Activated CD8-positive, alpha-beta memory T cell treated with anti-CD3 and anti-CD28 coated beads for 36 hours (primary cell): Measurements from ENCODE around the gene TAS1R2. TPM values are rescaled to one million over a fixed set of nuclear protein-coding genes. Genes with fewer than 3 reads are reported as not detected.
"Not testable (repeated sequence)": the region's sequence is repeated elsewhere in the genome, so short reads cannot be mapped to it uniquely, and the experiment has no call there.

ENCODE experiments used
- CTCF ChIA-PET: fragments of 350-600 bp; sonication (Branson Sonifier 250); formaldehyde crosslinking; loops from one replicate; lab custom pipeline; 2021; ENCODE audit warnings: antibody characterized with exemption; lab: Charles Lee
- POLR2A ChIA-PET: fragments of 350-600 bp; sonication (Branson Sonifier 250); formaldehyde crosslinking; loops from one replicate; lab custom pipeline; 2021; ENCODE audit warnings: antibody characterized with exemption; lab: Charles Lee
- total RNA-seq, 2 experiments: library from RNA; stranded (reverse); gene quantifications; one replicate each; pipeline ENCODE4 v1.2.3, GENCODE V29; 2021

The TAS1R2 gene
- total RNA-seq, 2 experiments from 2014 or later, result not detected

- CTCF ChIA-PET, POLR2A ChIA-PET: not testable (repeated sequence)
Measured at GRCh38 chr1:18847723-18848122, 11.7 kb downstream of the TAS1R2 start.

DNA sequence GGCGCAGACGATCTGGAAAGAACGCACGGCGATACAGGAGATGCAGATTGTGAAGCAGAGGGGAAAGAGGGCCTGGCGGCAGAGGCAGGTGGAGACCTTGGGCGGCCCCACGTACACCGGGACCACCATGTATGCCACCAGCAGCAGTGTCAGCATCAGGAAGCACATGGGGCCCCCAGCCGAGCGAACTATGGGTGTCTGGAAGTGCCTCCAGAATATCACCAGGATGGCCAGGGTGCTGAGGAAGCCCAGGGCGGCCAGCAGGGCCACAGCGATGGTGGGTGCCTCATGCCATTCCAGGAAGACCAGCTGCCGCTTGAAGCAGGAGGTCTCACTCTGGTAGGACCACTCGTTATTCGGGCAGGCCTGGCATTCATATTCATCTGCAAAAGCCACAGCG, 19.3 kb downstream of the TAS1R2 start:
- CTCF ChIA-PET, result no interaction called here
- POLR2A ChIA-PET, result no interaction called here

DNA sequence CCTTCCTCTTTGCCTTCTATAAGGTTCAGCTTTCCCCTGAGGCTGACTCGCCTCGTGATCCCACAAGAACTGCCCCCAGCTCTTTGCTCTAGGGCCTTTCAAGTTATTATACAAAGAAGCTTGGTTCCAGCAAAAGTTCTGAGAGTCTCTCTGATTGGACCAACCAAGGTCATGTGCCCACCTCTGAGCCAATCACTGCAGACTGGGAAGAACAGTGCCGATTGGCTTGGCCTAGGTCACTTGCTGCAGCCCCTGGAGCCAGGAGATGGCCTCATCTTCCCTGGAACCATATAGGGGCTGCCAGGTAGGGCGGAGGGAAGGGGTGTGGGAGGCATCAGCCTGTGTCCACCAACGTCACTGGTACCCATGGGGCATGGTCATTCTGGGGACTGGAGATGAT, 22.8 kb downstream of the TAS1R2 start:
- ChIA-PET POLR2A (no interaction called here), CTCF (no interaction called here)

- POLR2A ChIA-PET, result not testable (repeated sequence)
Measured at GRCh38 chr1:18832319-18832718, 27.1 kb downstream of the TAS1R2 start.

GRCh38 chr1:18831656-18832055, 27.8 kb downstream of the TAS1R2 start:
- CTCF ChIA-PET, result no interaction called here
- POLR2A ChIA-PET, result no interaction called here

More at GRCh38 chr1:18832319-18832718, 27.1 kb downstream of the TAS1R2 start:
- CTCF ChIA-PET, result not testable (repeated sequence)

DNA sequence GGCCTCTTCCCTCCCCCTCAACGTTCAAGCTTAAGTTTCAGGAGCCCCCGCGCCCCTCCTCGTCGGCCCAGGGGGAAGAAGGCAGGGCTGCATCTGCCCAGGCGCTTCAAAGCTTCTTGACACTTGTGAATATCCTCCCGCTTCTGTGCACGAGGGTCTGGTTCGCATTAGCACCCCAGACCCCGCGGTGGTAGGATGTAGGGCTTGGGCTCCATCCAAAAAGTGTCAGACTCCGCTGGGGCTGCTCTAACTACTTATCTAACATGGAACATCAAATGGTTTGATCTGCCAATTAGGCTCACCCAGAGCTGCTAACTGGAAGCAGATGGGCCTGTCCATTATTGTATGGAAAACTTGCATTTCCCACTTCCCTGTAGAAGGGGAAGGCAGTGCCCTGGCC, 28.9 kb downstream of the TAS1R2 start:
- CTCF ChIA-PET, result interaction anchor here (0.7 kb wide), 1 partner anchor 166 kb away, joined by 3 read pairs; no protein-coding TSS in a partner anchor

GRCh38 chr1:18829671-18830070, 29.8 kb downstream of the TAS1R2 start:
- ChIA-PET POLR2A (no interaction called here), CTCF (interaction anchor here (1.3 kb wide), 1 partner anchor 9 kb away, joined by 3 read pairs; no protein-coding TSS in a partner anchor)

More for the DNA sequence above, 28.9 kb downstream of the TAS1R2 start:
- POLR2A ChIA-PET, result no interaction called here

- POLR2A ChIA-PET, result no interaction called here
- CTCF ChIA-PET, result no interaction called here
Measured at GRCh38 chr1:18828224-18828623, 31.2 kb downstream of the TAS1R2 start.

DNA sequence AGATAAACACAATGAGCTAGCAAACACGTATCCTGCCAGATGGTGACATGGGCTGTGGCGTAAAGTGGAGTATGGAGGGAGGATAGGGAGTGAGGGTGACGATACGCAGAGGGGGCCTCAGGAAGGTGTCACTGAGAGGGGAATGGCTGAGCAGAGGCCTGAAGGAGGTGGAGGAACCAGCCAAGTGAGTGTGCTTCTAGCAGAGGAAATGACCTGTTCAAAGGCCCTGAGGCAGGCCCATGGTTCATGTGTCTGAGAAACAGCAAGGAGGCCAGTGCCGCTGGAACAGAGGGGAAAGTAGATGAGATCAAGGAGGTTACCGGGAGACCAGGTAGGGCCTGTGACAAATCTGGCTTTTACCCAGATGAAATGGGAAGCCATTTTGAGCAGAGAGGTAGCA, 36.0 kb downstream of the TAS1R2 start:
- ChIA-PET POLR2A (no interaction called here), CTCF (interaction anchor here (0.7 kb wide), 1 partner anchor 226 kb away, joined by 3 read pairs; no protein-coding TSS in a partner anchor)

DNA sequence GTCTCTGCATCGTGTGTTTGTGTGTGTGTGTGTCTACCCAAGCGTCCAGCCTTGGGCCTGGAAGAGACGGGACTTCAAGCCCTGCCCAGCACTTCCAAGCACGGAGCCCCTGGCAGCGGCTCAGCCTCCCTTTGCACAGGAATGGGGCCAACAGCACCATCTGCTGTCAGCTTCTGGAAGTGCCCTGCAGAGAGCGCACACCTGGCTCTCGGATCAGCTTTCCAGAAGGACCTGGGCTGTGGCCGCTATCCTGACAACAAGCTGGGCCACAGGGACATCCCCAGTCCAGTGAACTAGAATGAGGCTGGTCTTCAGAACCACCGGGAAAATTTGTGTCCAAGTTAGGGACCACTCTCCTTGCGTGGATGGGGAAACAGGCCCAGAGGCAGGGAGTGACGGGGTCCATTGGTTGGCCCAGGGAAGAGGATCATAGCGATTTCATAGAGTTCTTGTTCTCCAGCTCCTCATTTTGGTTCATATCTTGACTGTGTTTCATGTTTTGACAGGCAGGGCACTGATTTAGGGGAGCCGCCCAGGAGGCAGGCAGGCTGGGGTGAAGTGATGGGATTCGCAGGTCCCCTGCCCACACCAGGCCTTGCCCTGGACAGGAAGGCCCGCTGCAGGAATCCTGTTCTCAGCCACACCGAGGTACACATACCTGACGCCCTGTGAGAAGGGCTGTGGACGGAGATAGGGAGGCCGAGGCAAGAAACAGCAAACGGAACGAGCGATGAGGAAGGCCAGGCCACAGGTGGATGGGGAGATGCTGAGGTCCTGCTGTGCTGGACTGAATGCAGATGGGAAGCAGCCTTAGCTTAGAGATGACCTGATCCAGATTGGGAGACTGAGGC, 38.4 kb downstream of the TAS1R2 start:
- CTCF ChIA-PET, result interaction anchor here (1.0 to 3.9 kb wide), 2 partner anchors 8 to 224 kb away, joined by 3 to 22 read pairs; no protein-coding TSS in a partner anchor
- POLR2A ChIA-PET, result no interaction called here

DNA sequence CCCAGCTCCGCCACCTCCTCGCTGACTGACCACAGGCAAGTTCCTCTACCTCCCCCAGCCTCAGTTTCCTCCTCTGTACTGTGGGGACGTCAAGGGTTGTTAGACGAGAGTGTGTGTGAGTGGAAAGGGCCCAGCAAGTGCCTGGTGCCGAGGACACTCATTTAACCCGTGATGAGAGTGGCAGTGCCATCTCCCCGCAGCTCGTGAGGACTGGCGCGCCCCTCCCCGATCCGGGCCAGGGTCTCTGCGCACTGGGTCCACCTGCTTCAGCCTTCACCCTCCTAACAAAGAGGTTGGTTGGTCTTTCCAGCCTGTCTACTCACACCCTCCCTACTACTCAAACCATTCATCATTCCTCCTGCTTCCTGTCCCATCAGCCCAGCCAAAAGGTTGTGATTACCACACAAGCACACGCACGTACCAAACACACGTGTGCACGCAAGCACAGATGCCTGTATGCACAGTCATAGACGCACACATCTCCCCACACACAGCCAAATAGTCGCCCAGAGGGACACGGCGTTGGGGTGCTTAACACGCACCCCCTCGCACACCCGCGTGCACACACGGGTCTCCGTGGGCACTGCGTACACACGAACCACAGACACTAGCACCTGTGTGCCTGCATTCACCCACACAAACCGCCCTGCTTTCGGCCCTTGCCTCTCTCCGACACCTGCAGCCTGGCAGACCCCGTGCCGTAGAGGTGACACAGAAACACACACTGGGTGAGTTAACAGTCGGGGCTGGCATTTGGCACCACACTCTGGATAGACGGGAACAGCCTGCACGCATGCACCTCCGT, 39.3 kb downstream of the TAS1R2 start:
- ChIA-PET CTCF (interaction anchor here (1.0 to 3.9 kb wide), 2 partner anchors 9 to 223 kb away, joined by 3 to 22 read pairs; no protein-coding TSS in a partner anchor), POLR2A (no interaction called here)

DNA sequence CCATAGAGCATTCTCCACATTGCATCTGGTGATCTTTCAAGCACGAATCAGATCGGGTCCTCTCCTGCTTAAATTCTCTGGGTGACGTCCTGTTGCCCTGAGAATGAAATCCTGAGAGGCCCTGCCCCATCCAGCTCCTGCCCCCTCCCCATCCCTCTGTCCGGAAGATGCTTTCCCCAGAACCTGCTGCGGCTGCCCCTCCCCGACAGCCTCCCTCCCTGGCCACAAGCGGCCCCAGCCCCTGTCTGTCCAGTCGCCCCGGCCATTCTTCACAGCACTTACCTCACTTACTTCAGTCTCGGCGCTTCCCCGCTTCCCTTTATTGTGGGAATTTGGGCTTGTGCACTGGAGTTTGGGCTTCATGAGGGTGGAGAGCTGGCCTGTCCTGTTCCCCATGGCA, 40.3 kb downstream of the TAS1R2 start:
- POLR2A ChIA-PET, result no interaction called here
- CTCF ChIA-PET, result interaction anchor here (1.0 to 3.9 kb wide), 2 partner anchors 14 to 222 kb away, joined by 3 to 22 read pairs; no protein-coding TSS in a partner anchor

GRCh38 chr1:18817795-18818435, 41.5 kb downstream of the TAS1R2 start:
- POLR2A ChIA-PET, result no interaction called here
- CTCF ChIA-PET, result interaction anchor here (1.2 kb wide), 1 partner anchor 221 kb away, joined by 3 read pairs; no protein-coding TSS in a partner anchor

- ChIA-PET POLR2A (no interaction called here), CTCF (interaction anchor here (1.2 kb wide), 1 partner anchor 220 kb away, joined by 3 read pairs; no protein-coding TSS in a partner anchor)
Measured at GRCh38 chr1:18817316-18817715, 42.1 kb downstream of the TAS1R2 start.

GRCh38 chr1:18816808-18817207, 42.7 kb downstream of the TAS1R2 start:
- ChIA-PET CTCF (no interaction called here), POLR2A (no interaction called here)

DNA sequence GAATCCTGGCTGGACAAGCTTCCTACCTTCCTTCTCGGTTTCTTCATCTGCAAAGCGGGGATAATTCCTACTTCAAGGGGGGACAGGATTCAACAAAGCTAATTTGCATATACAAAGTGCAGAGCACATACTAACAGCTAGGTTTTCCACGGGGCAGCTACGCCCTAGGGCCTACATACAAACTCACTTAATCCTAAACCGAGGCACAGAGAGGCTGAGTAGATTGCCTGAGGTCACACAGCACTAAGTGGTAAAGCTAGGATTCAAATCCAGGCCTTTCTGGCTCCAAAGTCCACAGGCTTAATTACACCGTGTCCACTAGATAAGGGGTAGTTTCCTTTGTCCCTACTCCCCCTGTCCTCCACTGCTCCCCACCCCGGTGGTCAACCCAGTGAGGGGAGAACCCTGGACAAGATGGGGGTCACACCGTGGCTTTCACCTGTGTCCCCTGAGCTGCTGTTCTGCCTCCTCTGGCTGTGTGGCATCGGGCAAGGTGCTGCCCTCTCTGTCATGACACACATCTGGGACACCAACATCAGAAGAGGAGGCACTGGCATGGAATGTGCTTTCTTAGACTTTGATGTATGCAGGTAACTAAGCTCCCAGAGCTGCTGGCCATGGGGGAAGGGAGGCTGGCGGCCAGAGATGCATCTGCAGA, 44.5 kb downstream of the TAS1R2 start:
- CTCF ChIA-PET, result no interaction called here
- POLR2A ChIA-PET, result no interaction called here

DNA sequence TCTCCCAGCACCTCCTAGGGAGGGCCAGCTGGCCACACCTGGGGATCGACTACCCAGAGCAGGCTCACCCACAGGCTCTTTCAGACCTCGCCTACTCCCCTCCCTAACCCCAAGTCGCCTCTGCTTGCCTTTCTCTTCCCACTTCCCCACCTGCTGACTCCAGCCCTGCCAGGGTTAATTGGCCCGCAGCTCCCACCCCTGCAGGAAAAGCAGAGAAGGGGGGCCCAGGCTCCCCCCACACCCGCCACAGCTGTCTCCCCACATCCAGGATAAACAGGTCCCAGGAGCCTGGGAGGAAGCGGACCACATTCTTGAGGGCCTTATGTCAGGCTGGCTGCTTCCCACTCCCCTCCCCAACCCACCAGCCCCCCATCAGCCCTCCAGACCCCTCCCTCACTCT, 45.0 kb downstream of the TAS1R2 start:
- ChIA-PET CTCF (no interaction called here), POLR2A (no interaction called here)

DNA sequence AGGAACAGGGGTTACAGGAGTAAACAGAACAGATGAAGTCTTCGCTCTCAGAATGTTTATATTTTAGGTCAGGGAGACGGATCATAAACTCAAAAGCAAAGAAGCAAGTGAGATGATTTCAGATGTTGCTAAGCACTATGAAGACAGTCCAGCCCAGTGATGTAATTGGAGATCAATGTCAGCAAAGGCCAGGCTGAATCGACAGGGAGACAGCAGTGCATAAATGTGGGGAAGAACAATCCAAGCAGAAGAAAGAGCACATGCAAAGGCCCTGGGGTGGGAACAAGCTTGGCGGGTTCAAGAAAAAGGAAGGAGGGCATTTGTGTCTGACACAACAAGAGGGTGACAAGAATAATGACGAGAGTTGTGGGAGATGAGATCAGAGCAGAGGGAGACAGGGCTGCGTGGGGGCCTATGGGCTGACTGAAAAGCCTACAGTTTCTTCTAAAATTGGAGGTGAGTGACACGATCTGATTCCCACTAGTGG, 47.0 kb downstream of the TAS1R2 start:
- ChIA-PET POLR2A (no interaction called here), CTCF (no interaction called here)
